Hippocampal formation (tissue), 2 donors: ENCODE measurements around the gene TPCN2.
"Not testable (repeated sequence)": the region's sequence is repeated elsewhere in the genome, so short reads cannot be mapped to it uniquely, and the experiment has no call there.

Source experiments
- DNase-seq, 2 donors: peaks; one replicate each; lab custom pipeline; 2025; lab: John Stamatoyannopoulos, UW

TPCN2 gene

GRCh38 chr11:69075421-69076128 lies 26.8 kb downstream of the TPCN2 start:
- peak; percentile 52 to 64 for DNase-seq

GRCh38 chr11:69076129-69076791 lies 27.5 kb downstream of the TPCN2 start:
- DNase-seq: no peak

DNA sequence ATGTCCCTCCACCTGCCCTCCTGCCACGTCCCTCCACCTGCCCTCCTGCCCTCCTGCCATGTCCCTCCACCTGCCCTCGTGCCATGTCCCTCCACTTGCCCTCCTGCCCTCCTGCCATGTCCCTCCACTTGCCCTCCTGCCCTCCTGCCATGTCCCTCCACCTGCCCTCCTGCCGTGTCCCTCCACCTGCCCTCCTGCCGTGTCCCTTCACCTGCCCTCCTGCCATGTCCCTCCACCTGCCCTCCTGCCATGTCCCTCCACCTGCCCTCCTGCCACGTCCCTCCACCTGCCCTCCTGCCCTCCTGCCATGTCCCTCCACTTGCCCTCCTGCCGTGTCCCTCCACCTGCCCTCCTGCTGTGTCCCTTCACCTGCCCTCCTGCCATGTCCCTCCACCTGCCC lies 28.2 kb downstream of the TPCN2 start:
- DNase-seq: not testable (repeated sequence)

- no peak for DNase-seq
Observed at GRCh38 chr11:69078508-69078907, 29.8 kb downstream of the TPCN2 start.

DNA sequence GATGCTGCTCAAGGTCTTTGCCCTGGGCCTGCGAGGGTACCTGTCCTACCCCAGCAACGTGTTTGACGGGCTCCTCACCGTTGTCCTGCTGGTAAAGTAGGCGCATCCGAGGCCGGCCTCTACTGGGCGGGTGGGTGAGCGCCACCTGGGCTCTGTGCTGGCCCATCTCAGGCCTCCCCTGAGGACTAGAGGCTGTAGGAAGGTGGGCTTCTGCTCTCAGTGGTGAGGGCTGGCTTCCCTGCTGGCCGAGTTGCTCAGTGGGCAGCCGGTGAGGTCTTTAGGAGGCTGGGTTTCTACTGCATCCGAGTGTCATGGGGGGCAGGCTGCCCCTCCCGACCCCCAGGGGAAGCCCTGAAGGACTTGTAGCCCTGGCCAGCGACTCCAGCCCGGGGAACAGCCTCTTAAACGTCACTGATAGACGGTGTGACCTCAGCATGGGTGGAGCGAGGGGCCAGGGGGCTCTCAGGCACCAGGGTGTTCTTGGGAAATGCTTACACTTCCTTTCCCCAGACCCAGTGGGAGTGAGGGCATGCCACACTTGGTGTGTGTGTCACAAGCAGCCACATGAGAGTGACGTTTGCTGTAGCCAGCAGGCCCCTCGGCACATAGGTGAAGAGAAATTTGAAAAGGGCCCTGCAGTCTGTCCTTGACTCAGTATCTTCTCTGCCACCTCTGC lies 30.3 kb downstream of the TPCN2 start:
- no peak for DNase-seq

DNA sequence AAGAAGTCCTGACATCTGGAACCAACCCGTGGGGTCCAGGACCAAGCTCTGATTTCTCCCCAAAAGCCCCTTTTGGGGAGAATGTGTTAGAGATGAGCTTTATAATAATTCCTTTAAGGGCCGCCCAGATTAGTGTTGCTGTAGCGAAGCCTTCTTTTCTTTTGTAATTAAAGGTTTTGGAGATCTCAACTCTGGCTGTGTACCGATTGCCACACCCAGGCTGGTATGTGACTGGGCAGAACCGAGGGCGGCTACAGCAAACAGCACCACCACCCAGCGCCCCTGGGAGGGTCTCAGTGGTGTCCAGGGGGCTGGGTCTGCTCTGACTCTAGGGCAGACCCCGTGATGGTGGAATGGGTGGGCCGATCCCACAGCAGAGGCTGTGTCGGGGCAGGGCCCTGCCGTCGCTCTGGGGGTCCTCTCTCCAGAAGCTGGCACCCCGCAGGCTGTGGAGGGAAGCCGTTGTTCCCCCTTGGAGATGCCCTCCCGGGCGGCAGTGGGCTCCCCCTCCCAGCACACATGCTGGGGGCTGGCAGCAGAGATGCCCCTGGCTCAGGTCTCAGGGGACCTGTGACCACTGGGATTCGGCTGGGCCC lies 31.0 kb downstream of the TPCN2 start:
- no peak for DNase-seq

GRCh38 chr11:69080257-69080995 lies 31.7 kb downstream of the TPCN2 start:
- DNase-seq: no peak

GRCh38 chr11:69081180-69081579 lies 32.4 kb downstream of the TPCN2 start:
- no peak for DNase-seq

DNA sequence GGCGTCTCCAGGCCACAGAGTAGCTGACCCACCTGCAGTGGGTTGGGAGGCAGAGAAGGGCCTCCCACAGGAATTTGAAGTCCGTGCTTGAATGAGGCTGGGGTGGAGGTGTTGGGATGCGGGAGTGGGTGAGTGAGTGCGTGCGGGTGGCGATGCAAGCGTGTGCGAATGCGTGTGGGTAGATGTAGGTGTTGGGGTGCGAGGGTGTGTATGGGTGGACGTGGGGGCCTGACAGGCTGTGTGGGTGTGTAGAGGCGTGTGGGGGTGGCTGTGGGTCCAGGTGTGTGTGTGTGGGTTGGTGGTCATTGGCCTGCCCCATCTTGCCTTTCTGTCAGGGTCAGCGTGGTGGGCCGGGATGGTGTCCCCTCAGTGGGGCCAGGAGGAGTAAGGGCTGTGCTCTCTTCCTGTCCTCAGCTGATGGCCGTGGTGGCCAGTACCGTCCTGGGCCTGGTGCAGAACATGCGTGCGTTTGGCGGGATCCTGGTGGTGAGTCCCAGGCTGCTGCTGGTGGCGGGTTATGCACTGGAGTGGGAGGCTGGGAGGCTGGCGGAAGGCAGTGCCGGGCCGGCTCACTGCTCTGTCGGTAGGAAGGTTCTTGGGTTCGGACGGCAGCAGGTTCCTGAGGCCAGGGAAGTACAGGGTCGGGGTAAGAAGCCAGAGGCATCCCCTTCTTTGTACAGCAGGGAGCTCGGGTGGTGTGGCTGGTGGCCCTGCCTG lies 35.0 kb downstream of the TPCN2 start:
- no peak for DNase-seq

DNA sequence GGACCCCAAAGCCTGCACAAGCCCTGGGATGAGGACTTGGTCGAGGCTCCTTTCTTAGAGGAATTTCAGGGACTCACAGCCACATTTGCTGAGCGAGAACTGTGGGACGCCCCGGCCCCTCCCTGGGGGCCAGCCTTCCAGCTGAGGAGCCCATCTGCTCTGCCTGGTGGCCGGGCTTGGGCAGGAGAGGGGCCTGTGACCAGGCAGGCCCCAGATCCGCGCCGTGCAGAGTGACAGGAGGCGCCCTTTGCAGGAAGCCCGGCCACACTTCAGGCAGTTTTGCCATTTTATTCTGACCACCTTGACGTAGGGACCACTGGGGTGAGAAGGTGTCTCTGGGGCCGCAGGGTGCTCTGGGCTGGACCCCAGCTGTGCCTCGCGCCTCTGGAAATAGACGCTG lies 35.6 kb downstream of the TPCN2 start:
- no peak for DNase-seq

GRCh38 chr11:69085490-69086095 lies 36.9 kb downstream of the TPCN2 start:
- no peak for DNase-seq

GRCh38 chr11:69086152-69087132 lies 37.7 kb downstream of the TPCN2 start:
- DNase-seq: no peak

- DNase-seq: no peak
Observed at GRCh38 chr11:69087133-69087524, 38.4 kb downstream of the TPCN2 start.

- DNase-seq: no peak
Observed at GRCh38 chr11:69087811-69088210, 39.1 kb downstream of the TPCN2 start.

- DNase-seq: peak; percentile 44 to 61
Observed at GRCh38 chr11:69088676-69089146, 40.0 kb downstream of the TPCN2 start.

DNA sequence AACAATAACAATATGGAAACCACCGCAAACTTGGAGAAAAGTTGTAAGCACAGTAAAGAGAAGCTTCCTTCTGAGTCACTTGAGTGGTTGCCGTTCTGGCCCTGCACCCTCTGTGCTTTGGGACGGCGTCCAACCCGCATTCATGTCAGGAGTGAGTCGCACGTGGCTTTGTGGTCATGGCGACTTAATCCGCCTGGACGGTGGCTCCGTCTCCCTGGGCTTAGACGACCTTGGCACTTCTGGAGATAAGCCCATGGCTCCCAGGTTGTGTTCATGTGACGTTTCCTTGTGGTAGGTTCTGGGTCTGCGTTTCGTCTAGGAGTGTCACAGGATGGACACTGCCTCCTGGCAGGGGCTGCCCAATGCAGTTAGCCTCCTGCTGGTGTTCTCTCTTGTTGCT lies 40.5 kb downstream of the TPCN2 start:
- no peak for DNase-seq

- DNase-seq: no peak
Observed at GRCh38 chr11:69091638-69092165, 43.0 kb downstream of the TPCN2 start.

DNA sequence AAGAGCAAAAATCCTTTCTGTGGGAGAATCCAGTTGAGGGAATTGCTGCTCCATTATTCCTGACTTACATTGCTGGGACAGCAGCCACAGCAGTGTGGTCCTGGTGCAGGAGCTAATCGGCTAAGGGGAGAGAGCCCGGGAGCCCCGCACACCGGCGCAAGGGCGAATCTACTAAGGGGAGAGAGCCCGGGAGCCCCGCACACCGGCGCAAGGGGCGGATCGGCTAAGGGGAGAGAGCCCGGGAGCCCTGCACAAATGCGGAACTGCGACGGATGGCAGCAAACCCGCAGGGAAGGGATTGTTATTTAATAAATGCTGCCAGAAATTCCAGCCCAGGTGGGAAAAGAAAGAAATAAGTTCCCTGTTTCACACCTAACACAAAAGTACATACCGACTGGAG lies 43.5 kb downstream of the TPCN2 start:
- no peak for DNase-seq

GRCh38 chr11:69093106-69093505 lies 44.4 kb downstream of the TPCN2 start:
- DNase-seq: no peak
